ENCODE results near the gene MYO18B.

Gene MYO18B

DNA sequence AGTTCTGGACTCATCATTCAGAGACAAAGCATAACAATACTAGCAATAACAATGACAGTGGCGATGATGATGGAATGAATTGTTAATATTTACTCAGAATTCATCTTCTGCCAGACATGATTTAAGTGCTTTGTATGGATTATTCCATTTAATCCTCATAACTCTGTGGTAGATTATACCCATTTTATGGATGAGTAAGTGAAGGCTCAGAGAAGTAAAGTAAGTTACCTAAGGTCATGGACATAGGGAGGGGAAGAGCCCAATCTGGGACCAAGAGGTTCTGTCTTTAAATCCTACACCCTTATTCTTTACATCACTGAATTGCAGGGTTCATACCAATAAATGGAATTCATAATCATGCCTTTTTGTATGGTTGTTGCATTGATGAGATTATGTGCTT, 72.7 kb downstream of the MYO18B start:
- H3K4me3 ChIP-seq (ENCODE audit: low read depth, low read length), result no peak overlapping the region
- no peak for DNase-seq (ENCODE audit: low read depth)
- TF ChIP-seq, protein P1, sequence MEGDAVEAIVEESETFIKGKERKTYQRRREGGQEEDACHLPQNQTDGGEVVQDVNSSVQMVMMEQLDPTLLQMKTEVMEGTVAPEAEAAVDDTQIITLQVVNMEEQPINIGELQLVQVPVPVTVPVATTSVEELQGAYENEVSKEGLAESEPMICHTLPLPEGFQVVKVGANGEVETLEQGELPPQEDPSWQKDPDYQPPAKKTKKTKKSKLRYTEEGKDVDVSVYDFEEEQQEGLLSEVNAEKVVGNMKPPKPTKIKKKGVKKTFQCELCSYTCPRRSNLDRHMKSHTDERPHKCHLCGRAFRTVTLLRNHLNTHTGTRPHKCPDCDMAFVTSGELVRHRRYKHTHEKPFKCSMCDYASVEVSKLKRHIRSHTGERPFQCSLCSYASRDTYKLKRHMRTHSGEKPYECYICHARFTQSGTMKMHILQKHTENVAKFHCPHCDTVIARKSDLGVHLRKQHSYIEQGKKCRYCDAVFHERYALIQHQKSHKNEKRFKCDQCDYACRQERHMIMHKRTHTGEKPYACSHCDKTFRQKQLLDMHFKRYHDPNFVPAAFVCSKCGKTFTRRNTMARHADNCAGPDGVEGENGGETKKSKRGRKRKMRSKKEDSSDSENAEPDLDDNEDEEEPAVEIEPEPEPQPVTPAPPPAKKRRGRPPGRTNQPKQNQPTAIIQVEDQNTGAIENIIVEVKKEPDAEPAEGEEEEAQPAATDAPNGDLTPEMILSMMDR (IDR thresholded peaks at IDR 0.05; ENCODE audit: low read depth, low read length), result no peak
- TF ChIP-seq POLR2A (IDR thresholded peaks at IDR 0.05; ENCODE audit: extremely low read depth, insufficient read length), result no peak
- no peak for TF ChIP-seq MYC (IDR thresholded peaks at IDR 0.05; ENCODE audit: low read depth, low read length)

DNA sequence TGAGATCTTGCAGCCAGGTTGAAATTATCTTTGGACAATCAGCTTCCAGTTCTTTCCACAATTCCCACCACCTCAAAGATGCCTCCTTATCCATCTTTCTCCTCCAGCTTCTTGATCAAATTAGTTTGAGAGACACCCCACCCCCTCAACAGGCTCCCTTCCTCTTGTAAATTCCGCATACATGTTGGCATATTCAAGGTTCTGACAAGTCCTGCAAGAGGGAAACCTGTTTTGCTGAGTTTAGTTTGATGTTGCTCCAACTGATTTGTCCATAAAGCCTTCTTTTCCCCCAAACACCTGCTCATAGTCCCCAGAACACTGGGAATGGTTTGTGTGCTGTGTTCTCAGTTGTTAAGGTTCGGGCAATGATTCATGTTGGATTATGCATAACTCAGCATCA, 73.6 kb downstream of the MYO18B start:
- TF ChIP-seq, protein P1 (IDR thresholded peaks at IDR 0.05; ENCODE audit: low read depth, low read length), result no peak
- TF ChIP-seq, protein P2, sequence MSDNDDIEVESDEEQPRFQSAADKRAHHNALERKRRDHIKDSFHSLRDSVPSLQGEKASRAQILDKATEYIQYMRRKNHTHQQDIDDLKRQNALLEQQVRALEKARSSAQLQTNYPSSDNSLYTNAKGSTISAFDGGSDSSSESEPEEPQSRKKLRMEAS (IDR thresholded peaks at IDR 0.05; ENCODE audit: low read depth, low read length), result no peak
- TF ChIP-seq MYC (IDR thresholded peaks at IDR 0.05; ENCODE audit: low read depth, low read length), result no peak
- TF ChIP-seq POLR2A (IDR thresholded peaks at IDR 0.05; ENCODE audit: extremely low read depth, insufficient read length), result no peak
- no peak overlapping the region for H3K4me3 ChIP-seq (ENCODE audit: low read depth, low read length)
- no peak for DNase-seq (ENCODE audit: low read depth)

DNA sequence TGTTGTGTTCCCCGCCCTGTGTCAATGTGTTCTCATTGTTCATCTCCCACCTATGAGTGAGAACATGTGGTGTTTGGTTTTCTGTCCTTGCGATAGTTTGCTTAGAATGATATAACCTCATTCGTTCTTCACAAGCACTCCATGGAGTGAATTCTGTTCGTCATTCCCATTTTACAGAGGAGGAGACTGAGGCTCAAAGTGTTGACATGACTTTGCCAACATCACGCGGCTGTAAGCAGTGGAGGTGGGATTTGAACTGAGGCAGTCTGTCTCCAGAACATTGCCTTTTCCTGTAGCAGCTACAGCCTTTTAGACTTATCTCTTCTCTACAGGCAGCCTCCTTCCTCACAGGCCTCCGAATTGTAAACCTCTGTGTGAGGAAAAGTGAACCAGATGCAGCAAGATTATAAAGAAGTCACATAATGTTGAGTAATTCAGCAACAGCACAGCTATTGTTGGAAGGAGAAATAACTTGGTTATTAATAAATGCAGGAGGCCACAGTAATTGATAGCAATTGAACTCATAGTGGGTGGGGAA, 74.6 kb downstream of the MYO18B start:
- no peak for DNase-seq (ENCODE audit: low read depth)
- no peak for TF ChIP-seq MYC (IDR thresholded peaks at IDR 0.05; ENCODE audit: low read depth, low read length)
- TF ChIP-seq, protein P2 (IDR thresholded peaks at IDR 0.05; ENCODE audit: low read depth, low read length), result no peak
- TF ChIP-seq POLR2A (IDR thresholded peaks at IDR 0.05; ENCODE audit: extremely low read depth, insufficient read length), result no peak
- TF ChIP-seq, protein P1 (IDR thresholded peaks at IDR 0.05; ENCODE audit: low read depth, low read length), result no peak
- H3K4me3 ChIP-seq (ENCODE audit: low read depth, low read length), result no peak overlapping the region

DNA sequence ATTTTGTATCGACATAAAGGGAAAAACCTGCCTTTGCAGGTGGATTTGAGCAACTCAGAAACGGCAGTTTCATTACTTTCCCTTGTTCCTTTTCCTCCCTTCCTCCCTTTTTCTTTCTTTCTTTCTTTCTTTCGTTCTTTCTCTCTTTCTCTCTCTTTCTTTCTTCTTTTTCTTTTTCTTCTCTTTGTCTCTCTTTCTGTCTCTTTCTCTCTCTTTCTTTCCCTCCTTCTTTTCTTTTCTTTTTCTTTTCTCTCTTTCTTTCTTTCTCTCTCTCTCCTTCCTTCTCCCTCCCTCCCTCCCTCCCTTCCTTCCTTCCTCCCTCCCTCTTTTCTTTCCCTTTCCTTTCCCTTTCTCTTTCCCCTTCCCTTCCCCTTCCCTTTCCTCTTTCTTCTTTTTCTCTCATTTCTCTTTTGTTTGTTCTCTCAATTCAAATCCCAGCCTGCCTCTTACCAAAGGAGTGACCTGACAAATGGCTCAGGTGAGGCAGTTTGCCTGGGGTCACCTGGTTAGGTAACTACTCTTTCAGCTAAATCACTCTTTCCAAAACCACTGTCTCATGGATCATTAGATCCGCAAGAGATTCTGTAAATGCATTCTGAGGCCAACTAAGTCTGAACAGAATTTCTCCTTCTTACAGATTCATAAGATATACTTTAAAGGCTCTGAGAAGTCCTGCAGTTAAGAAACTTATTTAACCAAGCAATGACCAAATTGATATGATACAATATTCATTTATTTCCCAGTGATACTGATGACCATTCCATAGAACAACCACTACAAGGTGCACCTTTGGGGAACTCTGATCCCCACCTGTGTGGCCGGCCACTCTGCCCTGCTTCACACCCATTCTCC, 75.3 kb downstream of the MYO18B start:
- TF ChIP-seq MYC (IDR thresholded peaks at IDR 0.05; ENCODE audit: low read depth, low read length) (no peak), POLR2A (IDR thresholded peaks at IDR 0.05; ENCODE audit: extremely low read depth, insufficient read length) (no peak)
- TF ChIP-seq, protein P1 (IDR thresholded peaks at IDR 0.05; ENCODE audit: low read depth, low read length), result no peak
- TF ChIP-seq, protein P2 (IDR thresholded peaks at IDR 0.05; ENCODE audit: low read depth, low read length), result no peak

GRCh38 chr22:25818541-25818940, 76.6 kb downstream of the MYO18B start:
- no peak for DNase-seq (ENCODE audit: low read depth)
- H3K4me3 ChIP-seq (ENCODE audit: low read depth, low read length), result no peak overlapping the region
- no peak for TF ChIP-seq MYC (IDR thresholded peaks at IDR 0.05; ENCODE audit: low read depth, low read length)
- TF ChIP-seq POLR2A (IDR thresholded peaks at IDR 0.05; ENCODE audit: extremely low read depth, insufficient read length), result no peak
- TF ChIP-seq, protein P1 (IDR thresholded peaks at IDR 0.05; ENCODE audit: low read depth, low read length), result no peak
- TF ChIP-seq, protein P2 (IDR thresholded peaks at IDR 0.05; ENCODE audit: low read depth, low read length), result no peak

More for the DNA sequence above, 75.3 kb downstream of the MYO18B start:
- no peak for DNase-seq (ENCODE audit: low read depth)
- H3K4me3 ChIP-seq (ENCODE audit: low read depth, low read length), result no peak overlapping the region

Measured in NB4 (cell line).